MM.1S (cell line): ENCODE data around the gene NDUFC1.
"Not testable (repeated sequence)": the region's sequence is repeated elsewhere in the genome, so short reads cannot be mapped to it uniquely, and the experiment has no call there.

Source experiments
- DNase-seq: peaks from one replicate; pipeline ENCODE4 v3.0.0-alpha.2; 2015
- H2AFZ ChIP-seq: fragments of 300-600 bp; sonication (generic); 2 replicates; pipeline ENCODE4 v1.6.0; 2016; ENCODE audit warnings: antibody characterized with exemption, low read length
- H3F3A ChIP-seq: fragments of 300-600 bp; sonication (generic); 2 replicates; pipeline ENCODE4 v1.6.1; 2016; ENCODE audit warnings: mild to moderate bottlenecking, antibody characterized with exemption, low read length, moderate library complexity, mixed read lengths; ENCODE audit not compliant: insufficient read depth
- H3K27ac ChIP-seq: fragments of 300-600 bp; sonication (generic); 2 replicates; pipeline ENCODE4 v1.5.1; 2016; ENCODE audit warnings: mild to moderate bottlenecking, low read length
- H3K27me3 ChIP-seq: fragments of 300-600 bp; sonication (generic); replicated peaks from 2 replicates; pipeline ENCODE4 v1.6.0; 2016; ENCODE audit warnings: low read length; ENCODE audit not compliant: insufficient read depth
- H3K36me3 ChIP-seq: fragments of 300-600 bp; sonication (generic); replicated peaks from 2 replicates; pipeline ENCODE4 v1.6.1; 2016; ENCODE audit warnings: mild to moderate bottlenecking, low read length, mixed read lengths; ENCODE audit not compliant: insufficient read depth
- H3K4me1 ChIP-seq: fragments of 300-600 bp; sonication (generic); 2 replicates; pipeline ENCODE4 v1.6.1; 2016; ENCODE audit warnings: low read length, mixed read lengths
- H3K4me2 ChIP-seq: fragments of 300-600 bp; sonication (generic); 2 replicates; pipeline ENCODE4 v1.6.0; 2016; ENCODE audit warnings: low read depth, low read length
- H3K4me3 ChIP-seq: fragments of 300-600 bp; sonication (generic); 2 replicates; pipeline ENCODE4 v1.5.1; 2016; ENCODE audit warnings: low read length, mixed read lengths
- H3K79me2 ChIP-seq: fragments of 300-600 bp; sonication (generic); 2 replicates; pipeline ENCODE4 v1.6.1; 2016; ENCODE audit warnings: mixed run types, low read length, mixed read lengths
- H3K9ac ChIP-seq: fragments of 300-600 bp; sonication (generic); 2 replicates; pipeline ENCODE4 v1.6.1; 2016; ENCODE audit warnings: low read length, mixed read lengths
- H3K9me2 ChIP-seq: fragments of 300-600 bp; sonication (generic); replicated peaks from 2 replicates; pipeline ENCODE4 v1.6.1; 2016; ENCODE audit warnings: mild to moderate bottlenecking, low read length, mixed read lengths; ENCODE audit not compliant: insufficient read depth
- H3K9me3 ChIP-seq: fragments of 300-600 bp; sonication (generic); replicated peaks from 2 replicates; pipeline ENCODE4 v1.6.1; 2016; ENCODE audit warnings: mild to moderate bottlenecking, low read length, mixed read lengths; ENCODE audit not compliant: insufficient read depth
- H4K20me1 ChIP-seq: fragments of 300-600 bp; sonication (generic); 2 replicates; pipeline ENCODE4 v1.6.1; 2016; ENCODE audit warnings: mild to moderate bottlenecking, low read length, moderate library complexity, mixed read lengths; ENCODE audit not compliant: insufficient read depth
- EZH2 ChIP-seq: fragments of 300-600 bp; sonication (generic); optimal IDR thresholded peaks from 2 replicates; pipeline ENCODE3; 2017; ENCODE audit warnings: low read depth, mild to moderate bottlenecking, antibody characterized with exemption, low read length, mixed read lengths
- EZH2phosphoT487 ChIP-seq: fragments of 300-600 bp; sonication (generic); IDR thresholded peaks from 2 replicates; pipeline ENCODE4 v1.6.1; 2018; ENCODE audit warnings: antibody characterized with exemption, low read length
- TF ChIP-seq, protein P1 (sequence below): fragments of 300-600 bp; sonication (generic); IDR thresholded peaks from 2 replicates; pipeline ENCODE4 v1.5.1; 2016; ENCODE audit warnings: antibody characterized with exemption, low read length, mixed read lengths

NDUFC1 gene

GRCh38 chr4:139314047-139314800, 11.9 kb upstream of the NDUFC1 start:
- no peaks in the 10 kb centered on the region for H3K9me2 ChIP-seq
- H4K20me1 ChIP-seq: peaks cover 44% of the 10 kb centered on the region
- peaks cover 3% of the 10 kb centered on the region; the same call in 1 of the 2 replicates for H3K4me1 ChIP-seq
- H3F3A ChIP-seq: peaks cover 2% of the 10 kb centered on the region
- H3K36me3 ChIP-seq: no peaks in the 10 kb centered on the region
- H3K9me3 ChIP-seq: no peaks in the 10 kb centered on the region
- no peaks in the 10 kb centered on the region for H3K27me3 ChIP-seq
- no peak overlapping the region for H2AFZ ChIP-seq
- TF ChIP-seq EZH2 (no peak), EZH2phosphoT487 (no peak)
- TF ChIP-seq, protein P1, sequence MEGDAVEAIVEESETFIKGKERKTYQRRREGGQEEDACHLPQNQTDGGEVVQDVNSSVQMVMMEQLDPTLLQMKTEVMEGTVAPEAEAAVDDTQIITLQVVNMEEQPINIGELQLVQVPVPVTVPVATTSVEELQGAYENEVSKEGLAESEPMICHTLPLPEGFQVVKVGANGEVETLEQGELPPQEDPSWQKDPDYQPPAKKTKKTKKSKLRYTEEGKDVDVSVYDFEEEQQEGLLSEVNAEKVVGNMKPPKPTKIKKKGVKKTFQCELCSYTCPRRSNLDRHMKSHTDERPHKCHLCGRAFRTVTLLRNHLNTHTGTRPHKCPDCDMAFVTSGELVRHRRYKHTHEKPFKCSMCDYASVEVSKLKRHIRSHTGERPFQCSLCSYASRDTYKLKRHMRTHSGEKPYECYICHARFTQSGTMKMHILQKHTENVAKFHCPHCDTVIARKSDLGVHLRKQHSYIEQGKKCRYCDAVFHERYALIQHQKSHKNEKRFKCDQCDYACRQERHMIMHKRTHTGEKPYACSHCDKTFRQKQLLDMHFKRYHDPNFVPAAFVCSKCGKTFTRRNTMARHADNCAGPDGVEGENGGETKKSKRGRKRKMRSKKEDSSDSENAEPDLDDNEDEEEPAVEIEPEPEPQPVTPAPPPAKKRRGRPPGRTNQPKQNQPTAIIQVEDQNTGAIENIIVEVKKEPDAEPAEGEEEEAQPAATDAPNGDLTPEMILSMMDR: no peak
- no peak overlapping the region for H3K4me3 ChIP-seq
- H3K79me2 ChIP-seq: peaks cover 100% of the 10 kb centered on the region
- H3K9ac ChIP-seq: no peak overlapping the region
- DNase-seq: no peak
- H3K4me2 ChIP-seq: no peak overlapping the region
- no peak overlapping the region for H3K27ac ChIP-seq

- not testable (repeated sequence) for H3K9me2 ChIP-seq, H3K9me3 ChIP-seq, H3K9ac ChIP-seq, DNase-seq, H2AFZ ChIP-seq, H3K4me3 ChIP-seq, H3K36me3 ChIP-seq, H3K4me1 ChIP-seq, H3F3A ChIP-seq, H3K4me2 ChIP-seq, H3K27ac ChIP-seq, H3K27me3 ChIP-seq
- H4K20me1 ChIP-seq: peaks cover 44% of the 10 kb centered on the region
- H3K79me2 ChIP-seq: peaks cover 100% of the 10 kb centered on the region
Measured at GRCh38 chr4:139313414-139313813, 11.1 kb upstream of the NDUFC1 start.

DNA sequence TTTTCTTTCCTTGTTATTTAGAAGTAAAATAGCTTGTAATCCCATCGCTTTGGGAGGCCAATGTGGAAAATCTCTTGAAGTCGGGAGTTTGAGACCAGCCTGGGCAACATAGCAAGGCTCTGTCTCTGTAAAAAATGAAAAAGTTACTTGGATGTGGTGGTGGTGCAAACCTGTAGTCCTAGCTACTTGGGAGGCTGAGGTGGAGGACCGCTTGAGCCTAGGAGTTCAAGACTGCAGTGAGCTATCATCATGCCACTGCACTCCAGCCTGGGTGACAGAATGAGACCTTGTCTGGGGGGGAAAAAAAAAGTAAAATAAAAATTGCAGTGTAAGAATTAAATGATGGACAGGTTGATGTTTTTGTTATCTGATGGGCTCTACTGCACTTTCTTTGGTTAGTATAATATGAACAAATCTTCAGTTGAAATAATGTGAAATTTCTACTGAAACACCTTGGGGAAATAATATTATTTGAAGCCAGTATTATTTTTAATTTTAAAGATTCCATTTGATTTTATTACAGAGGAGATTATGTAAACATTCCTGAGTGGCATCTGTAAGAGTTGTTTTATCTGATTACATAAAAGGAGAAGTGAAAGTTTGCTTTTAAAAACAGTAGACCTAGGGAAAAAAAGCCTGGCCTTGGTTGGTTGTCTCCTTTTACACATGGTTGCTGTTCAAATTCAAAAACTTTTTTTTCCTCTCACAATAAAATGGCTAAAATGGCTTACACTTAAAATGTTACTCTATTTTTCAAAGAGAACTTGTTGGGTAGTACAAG, 10.5 kb upstream of the NDUFC1 start:
- peaks cover 44% of the 10 kb centered on the region for H4K20me1 ChIP-seq
- DNase-seq: no peak
- no peak overlapping the region for H3K27ac ChIP-seq
- H3K4me1 ChIP-seq: peaks cover 3% of the 10 kb centered on the region; the same call in 1 of the 2 replicates
- H3K27me3 ChIP-seq: no peaks in the 10 kb centered on the region
- no peak overlapping the region for H3K4me2 ChIP-seq
- TF ChIP-seq EZH2 (no peak), EZH2phosphoT487 (no peak)
- TF ChIP-seq, protein P1: no peak
- no peaks in the 10 kb centered on the region for H3K9me3 ChIP-seq
- H3K79me2 ChIP-seq: peaks cover 100% of the 10 kb centered on the region
- H2AFZ ChIP-seq: no peak overlapping the region
- no peaks in the 10 kb centered on the region for H3F3A ChIP-seq
- no peak overlapping the region for H3K4me3 ChIP-seq
- H3K36me3 ChIP-seq: no peaks in the 10 kb centered on the region
- no peaks in the 10 kb centered on the region for H3K9me2 ChIP-seq
- no peak overlapping the region for H3K9ac ChIP-seq
